Measurements from ENCODE around the gene ZEB2. TPM values are rescaled to one million over a fixed set of nuclear protein-coding genes. Genes with fewer than 3 reads are reported as not detected.

Gene ZEB2
- total RNA-seq, 6 donors from 2014 or later: 104 to 237 (median 148) TPM

GRCh38 chr2:144454466-144455287, 65.2 kb downstream of the ZEB2 start:
- Histone ChIP-seq H3K9me3 (no peaks in the 10 kb centered on the region), H3K36me3 (no peaks in the 10 kb centered on the region), H3K27me3 (no peaks in the 10 kb centered on the region), H3K4me1 (peaks cover 44 to 72% (median 69%) of the 10 kb centered on the region in 4 donors), H3K27ac (peak overlapping the region; percentile 11 to 85 (median 56)), H3K4me3 (no peak overlapping the region)
- WGBS, 2 donors: 47 to 48% methylated on average over 8 of the region's 8 CpGs
- TF ChIP-seq POLR2AphosphoS5 (IDR thresholded peaks at IDR 0.05) (no peak), CTCF (IDR thresholded peaks at IDR 0.05) (no peak), POLR2A (IDR thresholded peaks at IDR 0.05) (no peak), EP300 (IDR thresholded peaks at IDR 0.05) (no peak)
- ATAC-seq (ENCODE audit: low FRiP score in 2 of 2): no peak
- DNase-seq: no peak

- H3K27ac ChIP-seq: peak overlapping the region; percentile 40 to 85 (median 69)
- 68 to 76% methylated on average over 5 of the region's 5 CpGs for WGBS, 2 donors
- H3K9me3 ChIP-seq: no peaks in the 10 kb centered on the region
- H3K4me1 ChIP-seq: peaks cover 37 to 68% (median 62%) of the 10 kb centered on the region in 4 donors
- no peaks in the 10 kb centered on the region for H3K27me3 ChIP-seq
- H3K4me3 ChIP-seq: no peak overlapping the region
- ATAC-seq (ENCODE audit: low FRiP score in 2 of 2) (no peak), DNase-seq (no peak)
- TF ChIP-seq POLR2AphosphoS5 (IDR thresholded peaks at IDR 0.05): no peak
- no peak for TF ChIP-seq CTCF (IDR thresholded peaks at IDR 0.05)
- no peak for TF ChIP-seq POLR2A (IDR thresholded peaks at IDR 0.05)
- no peak for TF ChIP-seq EP300 (IDR thresholded peaks at IDR 0.05)
- no peaks in the 10 kb centered on the region for H3K36me3 ChIP-seq
Observed at GRCh38 chr2:144453486-144454158, 66.3 kb downstream of the ZEB2 start.

- Histone ChIP-seq H3K27ac (peak overlapping the region; percentile 40 to 85 (median 69)), H3K4me1 (peaks cover 31 to 68% (median 58%) of the 10 kb centered on the region in 4 donors), H3K4me3 (peak overlapping the region in 2 of 4 donors; percentile 2 to 8), H3K27me3 (no peaks in the 10 kb centered on the region), H3K36me3 (no peaks in the 10 kb centered on the region), H3K9me3 (no peaks in the 10 kb centered on the region)
- WGBS, 2 donors: 48 to 52% methylated on average over 4 of the region's 4 CpGs
- no peak for DNase-seq
- ATAC-seq (ENCODE audit: low FRiP score in 2 of 2): no peak
- TF ChIP-seq CTCF (IDR thresholded peaks at IDR 0.05) (no peak), POLR2A (IDR thresholded peaks at IDR 0.05) (no peak), POLR2AphosphoS5 (IDR thresholded peaks at IDR 0.05) (no peak), EP300 (IDR thresholded peaks at IDR 0.05) (no peak)
Observed at GRCh38 chr2:144452989-144453336, 67.0 kb downstream of the ZEB2 start.

DNA sequence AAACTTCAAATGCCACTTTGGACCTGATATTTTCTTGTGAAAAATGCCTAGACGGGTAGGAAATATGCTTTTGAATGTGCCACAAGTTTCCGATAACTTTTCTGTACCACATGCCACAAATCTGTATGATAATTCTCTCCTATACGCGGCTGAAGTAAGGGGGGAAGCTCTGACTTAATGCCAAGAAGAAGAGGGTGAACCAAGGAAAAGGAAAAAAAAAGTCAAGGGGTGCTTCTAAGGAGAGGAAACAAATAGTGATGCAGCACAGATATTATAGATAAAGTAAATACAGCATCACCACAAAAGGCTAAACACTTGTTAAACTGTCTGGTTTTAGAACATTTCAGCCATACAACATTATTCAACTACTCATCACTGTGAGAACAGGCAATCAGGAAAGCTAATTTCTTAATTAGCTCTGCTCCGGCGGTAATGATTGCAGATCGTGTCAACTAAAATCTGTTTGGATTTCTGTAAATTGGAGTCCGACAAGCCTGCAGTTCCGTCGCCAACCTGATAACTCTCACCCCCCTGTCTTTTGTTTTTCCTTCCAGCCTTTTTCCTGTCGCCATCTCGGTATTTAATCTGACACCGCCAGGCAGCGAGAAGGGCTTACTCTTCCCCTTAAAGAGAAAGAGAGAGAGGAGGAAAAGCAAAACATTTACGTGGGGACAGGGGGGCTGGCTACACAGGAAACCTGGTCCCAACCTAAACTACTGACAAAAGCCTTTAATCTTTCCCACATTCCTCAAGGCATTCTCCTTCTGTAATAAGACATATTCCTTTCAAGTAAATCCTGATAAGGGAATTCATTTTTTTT, 67.5 kb downstream of the ZEB2 start:
- Histone ChIP-seq H3K27ac (peak overlapping the region; percentile 40 to 85 (median 69)), H3K27me3 (no peaks in the 10 kb centered on the region), H3K4me3 (peak overlapping the region in 2 of 4 donors; percentile 2 to 8), H3K4me1 (peaks cover 31 to 66% (median 53%) of the 10 kb centered on the region in 4 donors), H3K9me3 (no peaks in the 10 kb centered on the region), H3K36me3 (no peaks in the 10 kb centered on the region)
- DNase-seq (no peak), ATAC-seq (ENCODE audit: low FRiP score in 2 of 2) (no peak)
- TF ChIP-seq CTCF (IDR thresholded peaks at IDR 0.05): peak in 1 of 6 experiments; percentile 17
- TF ChIP-seq EP300 (IDR thresholded peaks at IDR 0.05): no peak
- 27 to 30% methylated on average over 15 of the region's 15 CpGs for WGBS, 2 donors
